CD4-positive, alpha-beta T cell treated with Interleukin-15 for 4 hours (primary cell): ENCODE results near the gene TTC9.

Experiments
- DNase-seq: peaks from one replicate; pipeline ENCODE4 v3.0.0-alpha.2; 2020; ENCODE audit warnings: low spot score

Gene TTC9

GRCh38 chr14:70716483-70716882 lies 74.8 kb downstream of the TTC9 start:
- DNase-seq: no peak

GRCh38 chr14:70716958-70717357 lies 75.2 kb downstream of the TTC9 start:
- no peak for DNase-seq

- no peak for DNase-seq
Observed at GRCh38 chr14:70718383-70719118, 76.8 kb downstream of the TTC9 start.

GRCh38 chr14:70721542-70721941 lies 79.8 kb downstream of the TTC9 start:
- no peak for DNase-seq

GRCh38 chr14:70722418-70722817 lies 80.7 kb downstream of the TTC9 start:
- DNase-seq: no peak

- DNase-seq: no peak
Observed at GRCh38 chr14:70723276-70723675, 81.6 kb downstream of the TTC9 start.

- no peak for DNase-seq
Observed at GRCh38 chr14:70724110-70724509, 82.4 kb downstream of the TTC9 start.

GRCh38 chr14:70724944-70725343 lies 83.2 kb downstream of the TTC9 start:
- no peak for DNase-seq
